Common myeloid progenitor, CD34-positive (primary cell): ENCODE data around the gene PPIE.
"Not testable (repeated sequence)": the region's sequence is repeated elsewhere in the genome, so short reads cannot be mapped to it uniquely, and the experiment has no call there.

Experiments
- CTCF ChIA-PET: fragments of 350-600 bp; sonication (Branson Sonifier 250); formaldehyde crosslinking; loops from one replicate; lab custom pipeline; 2021; ENCODE audit warnings: antibody characterized with exemption; lab: Charles Lee
- POLR2A ChIA-PET: fragments of 350-600 bp; sonication (Branson Sonifier 250); formaldehyde crosslinking; loops from one replicate; lab custom pipeline; 2021; ENCODE audit warnings: antibody characterized with exemption; lab: Charles Lee
- DNase-seq, 3 donors: peaks; one replicate each; pipeline versions ENCODE4 v3.0.0 to v3.0.0-alpha.2; 2013
- H3K27ac ChIP-seq, 2 experiments: 1 replicate in 1 of 2; 2 replicates in 1 of 2; pipeline ENCODE4 v1.7.0; 2013; ENCODE audit warnings: inconsistent platforms in 2 of 2, low read length in 2 of 2, mild to moderate bottlenecking in 2 of 2, low read depth in 1 of 2, moderate library complexity in 1 of 2; ENCODE audit not compliant: severe bottlenecking in 2 of 2, insufficient read depth in 1 of 2, poor library complexity in 1 of 2
- H3K27me3 ChIP-seq, 5 experiments: replicated peaks in 2 of 5; 1 replicate in 3 of 5; 2 replicates in 2 of 5; pipeline versions ENCODE4 v1.6.1 to v1.7.0; 2013; ENCODE audit warnings: low read length in 4 of 5, mild to moderate bottlenecking in 2 of 5, moderate library complexity in 2 of 5, inconsistent platforms in 1 of 5; ENCODE audit not compliant: insufficient read depth in 5 of 5, control insufficient read depth in 4 of 5
- H3K36me3 ChIP-seq, 4 experiments: 1 replicate in 2 of 4; 2 replicates in 2 of 4; pipeline versions ENCODE4 v1.6.1 to v1.7.0; 2013; ENCODE audit warnings: low read length in 3 of 4, control low read depth in 1 of 4, mild to moderate bottlenecking in 1 of 4; ENCODE audit not compliant: control insufficient read depth in 4 of 4, insufficient read depth in 4 of 4
- H3K4me1 ChIP-seq, 4 experiments: 1 replicate in 3 of 4; 2 replicates in 1 of 4; pipeline versions ENCODE4 v1.6.1 to v1.7.1; 2013; ENCODE audit warnings: low read length in 3 of 4, mild to moderate bottlenecking in 3 of 4, control low read depth in 1 of 4, inconsistent platforms in 1 of 4, moderate library complexity in 1 of 4; ENCODE audit not compliant: control insufficient read depth in 4 of 4, insufficient read depth in 4 of 4; ENCODE audit errors: control extremely low read depth in 1 of 4
- H3K4me3 ChIP-seq, 7 experiments: 1 replicate in 4 of 7; 2 replicates in 3 of 7; pipeline versions ENCODE4 v1.5.1 to v1.7.0; 2013; ENCODE audit warnings: mild to moderate bottlenecking in 7 of 7, low read length in 6 of 7, moderate library complexity in 6 of 7, inconsistent platforms in 2 of 7, low read depth in 2 of 7, control low read depth in 1 of 7; ENCODE audit not compliant: insufficient read depth in 4 of 7, control insufficient read depth in 1 of 7; ENCODE audit errors: extremely low read depth in 1 of 7
- H3K9me3 ChIP-seq, 5 experiments: 1 replicate in 4 of 5; 2 replicates in 1 of 5; pipeline versions ENCODE4 v1.6.1 to v1.7.1; 2013; ENCODE audit warnings: low read length in 4 of 5, mild to moderate bottlenecking in 2 of 5, inconsistent platforms in 1 of 5, low read depth in 1 of 5, moderate library complexity in 1 of 5; ENCODE audit not compliant: control insufficient read depth in 4 of 5, insufficient read depth in 2 of 5; ENCODE audit errors: control extremely low read depth in 1 of 5
- WGBS: methylation state at CpG from one replicate; pipeline ENCODE4 v1.1.5; 2013; ENCODE audit not compliant: insufficient coverage; 5-methylcytosine and 5-hydroxymethylcytosine counted together

The PPIE gene

GRCh38 chr1:39761016-39761415, 22.3 kb downstream of the PPIE start:
- H3K9me3 ChIP-seq, result no peaks in the 10 kb centered on the region
- H3K4me1 ChIP-seq, result peaks cover 0 to 17% (median 8%) of the 10 kb centered on the region in 4 experiments
- H3K36me3 ChIP-seq, result peaks cover 4 to 30% (median 24%) of the 10 kb centered on the region in 4 experiments
- no peak for DNase-seq
- CTCF ChIA-PET, result no interaction called here
- no peaks in the 10 kb centered on the region for H3K27me3 ChIP-seq
- H3K27ac ChIP-seq, result no peak overlapping the region
- 83% methylated on average over 9 of the region's 9 CpGs for WGBS
- no peak overlapping the region for H3K4me3 ChIP-seq
- POLR2A ChIA-PET, result no interaction called here

- WGBS, result 97% methylated on average over 16 of the region's 16 CpGs
Measured at GRCh38 chr1:39761557-39762260, 23.0 kb downstream of the PPIE start.

GRCh38 chr1:39762550-39763540, 24.2 kb downstream of the PPIE start:
- POLR2A ChIA-PET, result no interaction called here
- CTCF ChIA-PET, result no interaction called here
- Histone ChIP-seq H3K4me1 (peaks cover 0 to 3% (median under 1%) of the 10 kb centered on the region in 4 experiments), H3K27ac (no peak overlapping the region), H3K9me3 (no peaks in the 10 kb centered on the region), H3K27me3 (no peaks in the 10 kb centered on the region), H3K4me3 (no peak overlapping the region), H3K36me3 (peaks cover 2 to 27% (median 17%) of the 10 kb centered on the region in 4 experiments)
- DNase-seq, result no peak
- 95% methylated on average over 18 of the region's 30 CpGs for WGBS

More at GRCh38 chr1:39761557-39762260, 23.0 kb downstream of the PPIE start:
- Histone ChIP-seq H3K9me3 (no peaks in the 10 kb centered on the region), H3K4me1 (peaks cover 0 to 14% (median 6%) of the 10 kb centered on the region in 4 experiments), H3K27ac (no peak overlapping the region), H3K36me3 (peaks cover 4 to 27% (median 20%) of the 10 kb centered on the region in 4 experiments), H3K27me3 (no peaks in the 10 kb centered on the region), H3K4me3 (no peak overlapping the region)
- no peak for DNase-seq
- POLR2A ChIA-PET, result no interaction called here
- CTCF ChIA-PET, result no interaction called here

GRCh38 chr1:39763619-39764374, 25.1 kb downstream of the PPIE start:
- H3K9me3 ChIP-seq, CTCF ChIA-PET, H3K27ac ChIP-seq, H3K4me3 ChIP-seq, H3K27me3 ChIP-seq, DNase-seq, POLR2A ChIA-PET, H3K4me1 ChIP-seq: not testable (repeated sequence)
- H3K36me3 ChIP-seq, result peaks cover 2 to 21% (median 11%) of the 10 kb centered on the region in 4 experiments
- WGBS, result 100% methylated on average over 3 of the region's 18 CpGs

- H3K36me3 ChIP-seq, result peaks cover 0 to 13% (median 6%) of the 10 kb centered on the region in 4 experiments
- H3K27me3 ChIP-seq, POLR2A ChIA-PET, DNase-seq, H3K9me3 ChIP-seq, H3K4me3 ChIP-seq, H3K4me1 ChIP-seq, H3K27ac ChIP-seq, CTCF ChIA-PET: not testable (repeated sequence)
- no CpG with 5 or more reads among the region's 19 CpGs for WGBS
Measured at GRCh38 chr1:39764512-39764911, 25.8 kb downstream of the PPIE start.

GRCh38 chr1:39766466-39766865, 27.8 kb downstream of the PPIE start:
- H3K36me3 ChIP-seq, H3K4me1 ChIP-seq, POLR2A ChIA-PET, DNase-seq, H3K9me3 ChIP-seq, H3K27ac ChIP-seq, H3K4me3 ChIP-seq, H3K27me3 ChIP-seq, CTCF ChIA-PET: not testable (repeated sequence)
- 80% methylated on average over 1 of the region's 5 CpGs for WGBS
